ENCODE results near the gene CEP128. TPM values are rescaled to one million over a fixed set of nuclear protein-coding genes. Genes with fewer than 3 reads are reported as not detected.

The CEP128 gene
- total RNA-seq, 2 experiments from 2014 or later = 71.9 to 137 TPM

GRCh38 chr14:80781972-80782367 lies 159.6 kb downstream of the CEP128 start:
- ChIA-PET POLR2A (interaction anchor here (0.6 kb wide), 1 partner anchor 360 kb away, joined by 3 read pairs; no protein-coding TSS in a partner anchor), CTCF (ENCODE audit: unreplicated experiment) (no interaction called here)
- Histone ChIP-seq H3K4me3 (ENCODE audit: low read depth, low read length, poor library complexity, severe bottlenecking) (no peak overlapping the region), H2AFZ (ENCODE audit: low read length) (no peak overlapping the region), H3K4me2 (ENCODE audit: low read length) (no peak overlapping the region), H3K36me3 (ENCODE audit: insufficient read depth, low read length) (peaks cover 54% of the 10 kb centered on the region), H3K9me2 (ENCODE audit: insufficient read depth, low read length) (no peaks in the 10 kb centered on the region), H3K4me1 (ENCODE audit: insufficient read depth, low read length, poor library complexity, severe bottlenecking) (no peaks in the 10 kb centered on the region), H3K27ac (ENCODE audit: low read depth, low read length, poor library complexity, severe bottlenecking) (no peak overlapping the region), H3K9me3 (ENCODE audit: low read length) (no peaks in the 10 kb centered on the region), H3K79me2 (ENCODE audit: insufficient read depth, low read depth, low read length) (no peaks in the 10 kb centered on the region), H4K20me1 (ENCODE audit: insufficient read depth, low read length) (no peaks in the 10 kb centered on the region)
- intact Hi-C loops (cut with micrococcal nuclease; ENCODE audit: unreplicated experiment) = no loop called here
- TF ChIP-seq CTCF (conservative IDR thresholded peaks at IDR 0.05; ENCODE audit: low read length) = no peak
- TF ChIP-seq EZH2phosphoT487 (IDR thresholded peaks at IDR 0.05; ENCODE audit: borderline replicate concordance, low read depth, low read length) = no peak
- DNase-seq (ENCODE audit: low spot score) = no peak
- BruUV-seq (replicated peaks) = TSS peak; percentile 3

- TF ChIP-seq EZH2phosphoT487 (IDR thresholded peaks at IDR 0.05; ENCODE audit: borderline replicate concordance, low read depth, low read length) = no peak
- TF ChIP-seq CTCF (conservative IDR thresholded peaks at IDR 0.05; ENCODE audit: low read length) = no peak
- POLR2A ChIA-PET = interaction anchor here (0.6 to 1.1 kb wide), 3 partner anchors 24 to 343 kb away, joined by 3 to 4 read pairs (median 3); no protein-coding TSS in a partner anchor
- Histone ChIP-seq H3K79me2 (ENCODE audit: insufficient read depth, low read depth, low read length) (no peaks in the 10 kb centered on the region), H3K4me2 (ENCODE audit: low read length) (no peak overlapping the region), H2AFZ (ENCODE audit: low read length) (no peak overlapping the region), H3K4me1 (ENCODE audit: insufficient read depth, low read length, poor library complexity, severe bottlenecking) (no peaks in the 10 kb centered on the region), H3K9me2 (ENCODE audit: insufficient read depth, low read length) (no peaks in the 10 kb centered on the region), H3K4me3 (ENCODE audit: low read depth, low read length, poor library complexity, severe bottlenecking) (no peak overlapping the region), H3K9me3 (ENCODE audit: low read length) (no peaks in the 10 kb centered on the region), H3K36me3 (ENCODE audit: insufficient read depth, low read length) (peaks cover 58% of the 10 kb centered on the region), H4K20me1 (ENCODE audit: insufficient read depth, low read length) (no peaks in the 10 kb centered on the region), H3K27ac (ENCODE audit: low read depth, low read length, poor library complexity, severe bottlenecking) (no peak overlapping the region)
- intact Hi-C loops (cut with micrococcal nuclease; ENCODE audit: unreplicated experiment) = no loop called here
- DNase-seq (ENCODE audit: low spot score) = no peak
- BruUV-seq (replicated peaks) = no TSS peak
- CTCF ChIA-PET (ENCODE audit: unreplicated experiment) = no interaction called here
Observed at GRCh38 chr14:80780500-80780899, 161.0 kb downstream of the CEP128 start.

- no peak overlapping the region for H3K4me3 ChIP-seq (ENCODE audit: low read depth, low read length, poor library complexity, severe bottlenecking)
- H4K20me1 ChIP-seq (ENCODE audit: insufficient read depth, low read length) = no peaks in the 10 kb centered on the region
- no peaks in the 10 kb centered on the region for H3K79me2 ChIP-seq (ENCODE audit: insufficient read depth, low read depth, low read length)
- no peak for DNase-seq (ENCODE audit: low spot score)
- no peaks in the 10 kb centered on the region for H3K9me3 ChIP-seq (ENCODE audit: low read length)
- H3K36me3 ChIP-seq (ENCODE audit: insufficient read depth, low read length) = peaks cover 44% of the 10 kb centered on the region
- no peak for TF ChIP-seq EZH2phosphoT487 (IDR thresholded peaks at IDR 0.05; ENCODE audit: borderline replicate concordance, low read depth, low read length)
- TF ChIP-seq CTCF (conservative IDR thresholded peaks at IDR 0.05; ENCODE audit: low read length) = no peak
- POLR2A ChIA-PET = no interaction called here
- BruUV-seq (replicated peaks) = no TSS peak
- H3K4me2 ChIP-seq (ENCODE audit: low read length) = no peak overlapping the region
- no peak overlapping the region for H2AFZ ChIP-seq (ENCODE audit: low read length)
- no peak overlapping the region for H3K27ac ChIP-seq (ENCODE audit: low read depth, low read length, poor library complexity, severe bottlenecking)
- H3K9me2 ChIP-seq (ENCODE audit: insufficient read depth, low read length) = no peaks in the 10 kb centered on the region
- no peaks in the 10 kb centered on the region for H3K4me1 ChIP-seq (ENCODE audit: insufficient read depth, low read length, poor library complexity, severe bottlenecking)
- intact Hi-C loops (cut with micrococcal nuclease; ENCODE audit: unreplicated experiment) = no loop called here
- CTCF ChIA-PET (ENCODE audit: unreplicated experiment) = no interaction called here
Observed at GRCh38 chr14:80776657-80777056, 164.9 kb downstream of the CEP128 start.

All from OCI-LY7 (cell line).